PC-3 (cell line): Measurements from ENCODE around the gene HOXB13.

Source experiments
- EZH2phosphoT487 ChIP-seq: fragments of 300-600 bp; sonication (generic); IDR thresholded peaks from 2 replicates; pipeline ENCODE4 v1.6.1; 2018; ENCODE audit warnings: mild to moderate bottlenecking, antibody characterized with exemption, low read length, borderline replicate concordance
- TF ChIP-seq, protein P1 (sequence below): fragments of 300-600 bp; sonication (generic); conservative IDR thresholded peaks from 2 replicates; pipeline ENCODE4 v1.5.1; 2017; ENCODE audit warnings: antibody characterized with exemption, low read depth, mild to moderate bottlenecking, low read length

DNA sequence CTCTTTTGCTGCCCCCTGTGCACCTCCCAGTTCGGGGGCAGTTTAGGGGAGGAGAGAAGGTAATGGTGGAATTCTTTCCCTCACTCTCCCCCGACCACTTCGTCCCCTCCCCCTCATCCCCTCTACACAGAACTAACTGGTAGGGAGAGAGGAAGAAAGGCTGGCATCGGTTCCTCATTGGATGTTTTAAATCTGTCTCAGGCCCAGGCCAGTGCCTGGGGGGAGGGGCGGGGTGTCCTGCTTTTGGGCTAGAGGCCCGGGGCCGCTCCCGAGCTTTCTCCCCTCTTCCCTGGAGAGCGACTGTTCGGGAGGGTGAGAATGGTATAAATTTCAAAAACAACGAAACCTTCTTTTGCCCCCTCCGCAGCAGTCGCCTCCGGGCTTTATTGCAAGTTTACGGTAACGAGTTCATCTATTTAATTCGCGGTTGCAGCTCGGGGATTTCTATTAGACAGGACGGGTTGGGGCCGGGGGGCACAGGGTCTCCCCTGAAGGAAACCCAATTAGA, 5.6 kb downstream of the HOXB13 start, which contains the start of gene PRAC2:
- TF ChIP-seq, protein P1, sequence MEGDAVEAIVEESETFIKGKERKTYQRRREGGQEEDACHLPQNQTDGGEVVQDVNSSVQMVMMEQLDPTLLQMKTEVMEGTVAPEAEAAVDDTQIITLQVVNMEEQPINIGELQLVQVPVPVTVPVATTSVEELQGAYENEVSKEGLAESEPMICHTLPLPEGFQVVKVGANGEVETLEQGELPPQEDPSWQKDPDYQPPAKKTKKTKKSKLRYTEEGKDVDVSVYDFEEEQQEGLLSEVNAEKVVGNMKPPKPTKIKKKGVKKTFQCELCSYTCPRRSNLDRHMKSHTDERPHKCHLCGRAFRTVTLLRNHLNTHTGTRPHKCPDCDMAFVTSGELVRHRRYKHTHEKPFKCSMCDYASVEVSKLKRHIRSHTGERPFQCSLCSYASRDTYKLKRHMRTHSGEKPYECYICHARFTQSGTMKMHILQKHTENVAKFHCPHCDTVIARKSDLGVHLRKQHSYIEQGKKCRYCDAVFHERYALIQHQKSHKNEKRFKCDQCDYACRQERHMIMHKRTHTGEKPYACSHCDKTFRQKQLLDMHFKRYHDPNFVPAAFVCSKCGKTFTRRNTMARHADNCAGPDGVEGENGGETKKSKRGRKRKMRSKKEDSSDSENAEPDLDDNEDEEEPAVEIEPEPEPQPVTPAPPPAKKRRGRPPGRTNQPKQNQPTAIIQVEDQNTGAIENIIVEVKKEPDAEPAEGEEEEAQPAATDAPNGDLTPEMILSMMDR = no peak
- TF ChIP-seq EZH2phosphoT487 = no peak
